GM19351 (cell line): ENCODE data around the gene IFI30.

ENCODE experiments used
- ATAC-seq: cut with Tn5 transposase; IDR thresholded peaks from one replicate; pipeline ENCODE4 v1.9.1; 2021; ENCODE audit warnings: mild to moderate bottlenecking, moderate library complexity; ENCODE audit not compliant: unreplicated experiment

Gene IFI30

GRCh38 chr19:18170714-18171255 lies 2.8 kb upstream of the IFI30 start:
- no peak for ATAC-seq

- ATAC-seq: no peak
Measured at GRCh38 chr19:18171605-18172327, 1.8 kb upstream of the IFI30 start.

- ATAC-seq: no peak
Measured at GRCh38 chr19:18172331-18173053, 1.1 kb upstream of the IFI30 start.

GRCh38 chr19:18173054-18173571 lies 500 bp upstream of the IFI30 start:
- peak; percentile 6 for ATAC-seq

DNA sequence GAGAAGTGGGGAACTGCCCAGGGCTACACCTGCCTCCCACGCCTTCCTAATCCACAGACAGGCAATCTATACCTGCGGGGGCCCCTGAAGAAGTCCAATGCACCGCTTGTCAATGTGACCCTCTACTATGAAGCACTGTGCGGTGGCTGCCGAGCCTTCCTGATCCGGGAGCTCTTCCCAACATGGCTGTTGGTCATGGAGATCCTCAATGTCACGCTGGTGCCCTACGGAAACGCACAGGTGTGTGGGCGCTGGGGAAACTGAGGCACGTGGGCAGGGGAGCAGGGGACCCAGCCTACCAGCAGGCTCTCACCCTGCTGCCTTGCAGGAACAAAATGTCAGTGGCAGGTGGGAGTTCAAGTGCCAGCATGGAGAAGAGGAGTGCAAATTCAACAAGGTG lies 1.4 kb downstream of the IFI30 start:
- no peak for ATAC-seq

DNA sequence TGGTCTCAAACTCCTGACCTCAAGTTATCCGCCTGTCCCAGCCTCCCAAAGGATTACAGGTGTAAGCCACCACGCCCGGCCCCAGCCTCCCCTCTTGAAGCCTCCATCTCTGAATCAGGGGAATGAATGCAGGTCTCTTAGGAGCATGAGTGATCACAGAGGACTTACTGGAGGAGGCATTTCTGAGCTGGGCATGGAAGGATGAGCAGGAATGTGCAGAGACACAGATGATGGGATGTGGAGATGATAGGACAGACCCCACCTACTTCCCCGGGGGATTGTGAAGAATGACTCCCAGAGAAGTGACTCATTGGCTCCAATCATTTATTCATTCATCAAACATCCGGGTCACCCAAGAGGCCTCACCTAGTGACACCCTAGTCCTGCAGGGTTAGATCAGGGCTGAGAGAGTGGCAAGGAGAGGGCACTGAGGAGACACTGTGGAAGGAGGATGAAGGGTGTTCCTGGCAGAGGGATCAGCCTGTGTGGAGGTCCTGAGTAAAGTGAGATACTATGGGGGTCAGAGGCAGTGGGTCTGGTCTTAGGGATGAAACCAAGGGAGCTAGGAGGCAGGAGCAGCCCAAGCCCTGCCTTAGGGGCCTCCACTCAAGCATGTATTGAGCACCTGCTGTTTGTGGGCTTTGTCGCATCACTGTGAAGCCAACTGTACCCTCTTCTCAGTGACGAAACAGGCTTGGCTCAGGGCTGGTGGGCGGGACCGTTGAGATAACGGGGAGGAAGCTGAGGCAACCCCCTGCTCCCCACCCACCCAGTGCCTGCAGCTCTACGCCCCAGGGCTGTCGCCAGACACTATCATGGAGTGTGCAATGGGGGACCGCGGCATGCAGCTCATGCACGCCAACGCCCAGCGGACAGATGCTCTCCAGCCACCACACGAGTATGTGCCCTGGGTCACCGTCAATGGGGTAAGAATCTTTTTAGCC lies 3.0 kb downstream of the IFI30 start:
- no peak for ATAC-seq

DNA sequence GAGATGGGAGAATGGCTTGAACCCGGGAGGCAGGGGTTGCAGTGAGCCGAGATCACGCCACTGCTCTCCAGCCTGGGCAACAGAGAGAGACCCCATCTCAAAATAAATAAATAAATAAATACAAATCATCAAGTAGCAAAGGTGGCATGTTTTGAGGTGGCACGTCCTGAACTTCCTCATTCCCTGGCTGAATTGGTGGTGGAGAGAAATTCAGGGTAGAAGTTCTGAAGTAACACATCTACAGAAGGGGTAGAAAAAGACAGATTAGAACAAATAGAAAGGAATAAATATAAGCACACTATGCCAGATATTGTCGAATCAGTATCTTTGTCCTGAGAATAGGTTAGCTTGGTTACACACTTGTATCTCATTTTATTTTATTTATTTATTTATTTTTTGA lies 6.3 kb downstream of the IFI30 start:
- ATAC-seq: no peak

DNA sequence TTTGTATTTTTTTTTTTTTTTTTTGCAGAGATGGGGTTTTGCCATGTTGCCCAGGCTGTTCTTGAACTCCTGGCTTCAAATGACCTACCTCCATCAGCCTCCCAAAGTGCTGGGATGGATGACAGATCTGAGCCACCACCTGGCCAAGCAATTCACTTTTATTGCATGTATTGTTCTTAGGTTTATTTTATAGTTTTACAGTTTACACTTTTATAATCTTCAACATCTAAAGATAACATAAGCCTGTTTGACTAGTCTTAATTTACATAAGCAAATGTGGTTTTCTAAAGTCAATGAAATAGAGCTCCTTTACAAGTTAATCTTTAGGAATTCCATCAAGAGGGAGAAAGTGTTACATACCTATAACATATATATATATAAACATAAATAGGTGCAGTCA lies 9.9 kb downstream of the IFI30 start:
- no peak for ATAC-seq

GRCh38 chr19:18185538-18185937 lies 11.9 kb downstream of the IFI30 start:
- no peak for ATAC-seq

GRCh38 chr19:18190278-18190677 lies 16.7 kb downstream of the IFI30 start:
- no peak for ATAC-seq

DNA sequence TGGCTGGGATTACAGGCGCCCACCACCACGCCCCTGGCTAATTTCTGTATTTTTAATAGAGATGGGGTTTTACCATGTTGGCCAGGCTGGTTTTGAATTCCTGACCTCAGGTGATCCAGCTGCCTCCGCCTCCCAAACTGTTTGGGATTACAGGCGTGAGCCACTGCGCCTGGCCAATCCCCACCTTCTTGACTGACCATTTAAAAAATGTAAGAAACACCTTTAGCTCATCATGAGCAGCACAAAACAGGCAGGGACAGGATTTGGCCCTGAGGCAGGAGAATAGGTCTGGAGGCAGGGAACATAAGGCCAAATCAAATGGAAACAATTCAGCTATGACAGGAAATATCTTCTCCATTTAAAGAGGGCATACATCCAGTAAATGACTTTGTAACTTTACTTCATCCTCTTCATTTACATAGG lies 18.0 kb downstream of the IFI30 start:
- no peak for ATAC-seq

DNA sequence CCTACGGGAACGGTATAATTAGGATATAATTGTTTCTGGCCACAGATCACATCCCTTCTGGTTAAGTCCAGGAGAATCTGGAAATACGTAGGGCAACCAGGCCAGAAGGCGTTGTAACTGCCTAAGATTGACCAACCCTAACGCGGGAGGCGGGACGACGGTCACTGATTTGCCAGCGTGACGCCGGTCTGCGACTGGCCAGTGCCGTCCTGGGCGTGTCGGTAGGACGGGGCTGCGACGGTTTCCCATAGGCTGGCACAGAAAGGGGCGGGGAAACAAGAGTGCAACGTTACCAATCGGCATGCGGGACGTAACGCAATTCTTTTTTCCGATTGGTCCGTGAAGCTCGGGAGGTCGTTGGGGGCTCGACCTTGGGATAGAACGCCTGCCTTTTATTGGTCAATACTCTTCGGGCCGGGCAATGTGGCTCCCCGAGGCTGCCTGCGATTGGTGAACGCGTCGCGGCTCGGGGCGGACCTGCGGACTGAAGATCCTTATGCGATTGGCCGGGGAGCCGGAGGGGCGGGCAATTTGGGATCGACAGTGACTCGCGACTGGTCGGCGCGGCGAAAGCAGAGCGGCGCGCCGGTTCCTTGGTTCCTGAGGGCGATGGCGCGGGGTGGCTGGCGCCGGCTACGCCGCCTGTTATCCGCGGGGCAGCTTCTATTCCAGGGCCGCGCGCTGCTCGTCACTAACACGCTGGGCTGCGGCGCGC lies 19.2 kb downstream of the IFI30 start, which contains the start of gene MPV17L2:
TSS of gene MPV17L2 (plus strand) at position 546 of the 715 bp plus-strand sequence. CDS start at position 610, 64 bp downstream.
- peak; percentile 82 for ATAC-seq

GRCh38 chr19:18193388-18194180 lies 20.0 kb downstream of the IFI30 start:
- ATAC-seq: no peak

DNA sequence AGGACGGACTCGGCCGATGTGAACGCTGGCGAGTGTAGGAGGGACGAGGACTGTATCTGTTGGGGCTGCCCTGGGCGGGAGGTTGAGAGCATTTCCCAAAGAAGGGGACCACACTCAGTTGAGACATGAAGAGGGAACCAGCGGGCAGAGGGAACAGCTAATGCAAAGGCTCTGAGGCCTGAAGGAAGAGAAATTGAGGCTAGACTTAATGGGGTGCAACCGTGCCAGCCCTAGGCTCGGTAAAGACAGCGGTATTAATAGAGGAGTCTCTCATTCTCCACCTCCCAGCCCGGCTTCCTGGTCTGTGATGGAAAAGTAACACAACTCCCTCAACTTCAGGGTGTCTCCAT lies 20.5 kb downstream of the IFI30 start:
- no peak for ATAC-seq

- no peak for ATAC-seq
Measured at GRCh38 chr19:18194554-18195238, 21.1 kb downstream of the IFI30 start.

DNA sequence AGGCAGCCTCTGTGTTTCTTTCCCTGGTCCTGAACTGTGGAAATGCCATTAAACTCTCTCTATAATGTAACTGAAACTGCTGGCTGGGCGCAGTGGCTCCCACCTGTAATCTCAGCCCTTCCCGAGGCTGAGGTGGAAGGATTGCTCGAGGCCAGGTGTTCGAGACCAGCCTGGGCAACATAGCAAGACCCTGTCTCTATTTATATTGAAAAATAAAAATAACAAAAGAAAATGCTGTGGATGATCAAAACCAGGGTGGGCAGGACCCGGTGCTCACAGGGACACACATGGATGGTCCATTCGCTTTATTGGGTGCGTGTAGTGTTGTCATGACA lies 22.9 kb downstream of the IFI30 start:
- ATAC-seq: no peak

DNA sequence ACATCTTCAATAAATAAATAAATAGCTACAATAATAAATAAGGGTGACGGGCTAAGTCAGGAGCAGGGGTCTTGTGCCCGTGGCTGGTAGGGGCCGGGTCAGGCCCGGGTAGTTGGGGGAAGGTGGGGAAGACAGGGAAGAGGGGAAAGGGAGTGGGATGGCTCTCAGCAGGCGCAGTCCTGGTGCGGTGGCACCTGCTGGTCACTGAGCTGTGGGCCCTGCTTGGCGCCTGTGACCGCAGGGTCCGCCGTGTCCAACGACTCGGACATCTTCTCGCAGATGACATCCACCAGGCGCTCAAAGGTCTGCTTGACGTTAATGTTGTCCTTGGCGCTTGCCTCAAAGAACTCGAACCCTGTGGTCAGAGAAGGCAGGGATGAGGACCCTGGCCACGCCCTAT lies 23.7 kb downstream of the IFI30 start:
- ATAC-seq: no peak

GRCh38 chr19:18197941-18198340 lies 24.3 kb downstream of the IFI30 start:
- no peak for ATAC-seq

DNA sequence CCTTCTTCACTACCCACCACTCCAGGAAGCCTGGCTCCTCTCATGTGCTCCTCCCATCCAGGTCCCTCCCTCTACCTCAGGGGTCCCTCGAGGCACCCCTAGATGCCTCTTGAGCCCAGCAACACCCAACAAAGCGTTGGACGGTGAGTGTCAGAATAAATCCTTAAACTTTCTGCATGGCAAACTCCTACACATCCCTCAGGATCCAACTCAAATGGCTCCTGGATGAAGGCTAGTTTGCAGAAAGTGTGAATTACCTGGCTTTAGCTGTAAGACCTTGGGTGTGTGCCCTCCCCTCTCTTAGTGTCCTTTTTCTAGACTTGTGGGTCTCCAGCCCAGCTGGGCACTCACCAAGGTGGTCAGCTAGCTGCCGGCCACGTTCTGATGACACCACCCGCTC lies 24.8 kb downstream of the IFI30 start:
- ATAC-seq: no peak
